ENCODE results near the gene GSTM1.

DNA sequence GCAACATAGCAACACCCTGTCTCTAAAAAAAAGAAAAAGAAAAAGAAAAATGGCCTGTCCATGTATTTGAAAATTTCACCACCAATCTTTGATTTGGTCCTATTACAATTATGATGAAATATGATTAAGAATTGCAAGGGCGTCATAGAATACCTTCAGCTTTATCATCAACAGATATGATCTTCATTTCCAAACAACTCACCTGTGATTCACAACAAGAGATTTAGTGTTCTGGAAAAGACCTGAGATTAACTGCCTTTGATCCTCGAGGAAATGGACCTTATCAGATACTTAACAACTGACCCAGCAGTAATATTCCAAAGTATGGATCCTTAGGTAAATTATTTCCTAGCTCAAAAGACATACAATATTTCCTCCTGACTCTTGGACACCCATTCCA lies 35.2 kb upstream of the GSTM1 start:
- TF ChIP-seq POLR2AphosphoS5 (IDR thresholded peaks at IDR 0.05; ENCODE audit: low read depth, low read length) (no peak), SIN3A (IDR thresholded peaks at IDR 0.05; ENCODE audit: borderline replicate concordance, insufficient read depth, low read length) (no peak), TAF1 (IDR thresholded peaks at IDR 0.05; ENCODE audit: borderline replicate concordance, insufficient read depth, low read length) (no peak)

Measured in PFSK-1 (cell line).